K562 (cell line): ENCODE data around the gene NME8. TPM values are rescaled to one million over a fixed set of nuclear protein-coding genes. Genes with fewer than 3 reads are reported as not detected.

Experiments used
- ATAC-seq: fragments of 200-7000 bp; cut with Tn5 transposase; 3 replicates; pipeline ENCODE4 v1.9.1; 2020; ENCODE audit warnings: moderate library complexity
- BruUV-seq: library from RNA; stranded (reverse); fragments of 400-500 nt; replicated peaks from 2 replicates; lab custom pipeline; 2021; lab: Mats Ljungman, UMichigan
- CTCF ChIA-PET: fragments of 300-600 bp; formaldehyde crosslinking; extraction: SDS; loops from one replicate; lab custom pipeline; 2021; ENCODE audit warnings: low intra/inter-chr PET ratio; lab: Yijun Ruan, JAX
- POLR2A ChIA-PET: fragments of 300-600, 350-650 bp; sonication (Branson Sonifier 250); formaldehyde crosslinking; extraction: SDS; loops from one replicate; lab custom pipeline; 2021; ENCODE audit warnings: antibody characterized with exemption, inconsistent platforms; lab: Yijun Ruan, JAX
- DNase-seq, 4 experiments: peaks; one replicate each; pipeline versions ENCODE4 v3.0.0 to v3.0.0-alpha.2; 2011 to 2018; ENCODE audit warnings: low spot score in 3 of 4, mixed read lengths in 3 of 4; ENCODE audit errors: extremely low read depth in 1 of 4
- FAIRE-seq: peaks from 2 replicates; lab custom pipeline; 2011; peaks lifted over from hg19 to GRCh38; lab: Jason Lieb, UNC
- H2AFZ ChIP-seq: 2 replicates; pipeline ENCODE4 v1.6.0; 2011; ENCODE audit warnings: low read depth, low read length, control low read depth, inconsistent platforms
- H3K27ac ChIP-seq: fragments of 200-600 bp; 3 replicates; pipeline ENCODE4 v1.8.0; 2011; ENCODE audit warnings: low read depth, mild to moderate bottlenecking, control low read depth, inconsistent platforms, low read length, moderate library complexity, mixed read lengths; ENCODE audit errors: extremely low read depth
- H3K27me3 ChIP-seq, 2 experiments: fragments of 300-600 bp in 1 of 2; 2 replicates in 1 of 2; 3 replicates in 1 of 2; pipeline versions ENCODE4 v1.6.0 to v1.8.0; 2011; ENCODE audit warnings: inconsistent platforms in 2 of 2, low read length in 2 of 2, mild to moderate bottlenecking in 1 of 2, mixed read lengths in 1 of 2, moderate library complexity in 1 of 2; ENCODE audit not compliant: control insufficient read depth in 2 of 2, insufficient read depth in 2 of 2
- H3K36me3 ChIP-seq: fragments of 300-600 bp; 3 replicates; pipeline ENCODE4 v1.8.0; 2011; ENCODE audit warnings: mild to moderate bottlenecking, low read length, inconsistent platforms; ENCODE audit not compliant: control insufficient read depth, insufficient read depth
- H3K4me1 ChIP-seq, 2 experiments: fragments of 200-600 bp in 1 of 2; replicated peaks in 1 of 2; 2 replicates in 1 of 2; 3 replicates in 1 of 2; pipeline versions ENCODE4 v1.5.1 to v1.8.0; 2011; ENCODE audit warnings: inconsistent platforms in 2 of 2, low read length in 2 of 2, mild to moderate bottlenecking in 1 of 2, mixed read lengths in 1 of 2, moderate library complexity in 1 of 2; ENCODE audit not compliant: control insufficient read depth in 2 of 2, insufficient read depth in 2 of 2
- H3K4me2 ChIP-seq: 2 replicates; pipeline ENCODE4 v1.6.1; 2011; ENCODE audit warnings: low read length, control low read depth, inconsistent platforms, mixed read lengths; ENCODE audit not compliant: insufficient read depth
- H3K4me3 ChIP-seq: fragments of 200-600 bp; sonication (generic), shearing (Covaris generic); 2 replicates; pipeline ENCODE4 v1.5.1; 2016; ENCODE audit warnings: control low read depth, inconsistent platforms
- H3K79me2 ChIP-seq: fragments of 200-600 bp; 3 replicates; pipeline ENCODE4 v1.8.0; 2011; ENCODE audit warnings: low read length, inconsistent platforms; ENCODE audit not compliant: control insufficient read depth, insufficient read depth
- H3K9ac ChIP-seq, 2 experiments: 2 replicates each; pipeline versions ENCODE4 v1.6.0 to v1.6.1; 2011; ENCODE audit warnings: low read depth in 2 of 2, low read length in 2 of 2, control low read depth in 1 of 2, inconsistent platforms in 1 of 2, mild to moderate bottlenecking in 1 of 2, mixed read lengths in 1 of 2; ENCODE audit not compliant: insufficient read depth in 1 of 2
- H3K9me1 ChIP-seq: one replicate; pipeline ENCODE4 v1.6.0; 2011; ENCODE audit warnings: inconsistent platforms, mild to moderate bottlenecking, low read length, moderate library complexity; ENCODE audit not compliant: control insufficient read depth, insufficient read depth
- H3K9me3 ChIP-seq: replicated peaks from 2 replicates; pipeline ENCODE4 v1.5.1; 2011; ENCODE audit warnings: low read depth, low read length, inconsistent platforms; ENCODE audit not compliant: control insufficient read depth, insufficient read depth
- H4K20me1 ChIP-seq: replicated peaks from 2 replicates; pipeline ENCODE4 v1.6.1; 2011; ENCODE audit warnings: low read length, inconsistent platforms, mixed read lengths; ENCODE audit not compliant: control insufficient read depth, insufficient read depth
- HDAC8 ChIP-seq: fragments of 450-650 bp; IDR thresholded peaks from 2 replicates; pipeline ENCODE4 v1.6.1; 2016; ENCODE audit warnings: mild to moderate bottlenecking, missing genetic modification characterization, moderate library complexity, missing compliant biosample characterization
- NR2C1 ChIP-seq, 2 experiments: fragments of 450-650 bp; IDR thresholded peaks; 2 replicates each; pipeline ENCODE4 v1.6.1; 2017; ENCODE audit warnings: mild to moderate bottlenecking in 2 of 2, antibody characterized with exemption in 1 of 2, inconsistent platforms in 1 of 2, missing compliant biosample characterization in 1 of 2, missing genetic modification characterization in 1 of 2
- SIX5 ChIP-seq, 2 experiments: IDR thresholded peaks; 2 replicates each; pipeline ENCODE4 v1.6.1; 2011; ENCODE audit warnings: low read length in 2 of 2, borderline replicate concordance in 1 of 2, low read depth in 1 of 2, mild to moderate bottlenecking in 1 of 2, moderate library complexity in 1 of 2; ENCODE audit not compliant: insufficient read depth in 1 of 2
- SMARCA4 ChIP-seq: fragments of 450-650 bp; IDR thresholded peaks from 2 replicates; pipeline ENCODE4 v1.6.1; 2016
- VEZF1 ChIP-seq: fragments of 200-800 bp; sonication (Bioruptor generic); IDR thresholded peaks from 2 replicates; pipeline ENCODE4 v1.6.1; 2017; ENCODE audit warnings: missing genetic modification characterization, missing compliant biosample characterization
- ZNF146 ChIP-seq: IDR thresholded peaks from one replicate; pipeline ENCODE4 v1.6.1; 2018; ENCODE audit warnings: missing compliant biosample characterization; ENCODE audit not compliant: unreplicated experiment
- ZNF184 ChIP-seq: sonication (generic); formaldehyde crosslinking; IDR thresholded peaks from 2 replicates; pipeline ENCODE4 v1.5.0; 2020; ENCODE audit warnings: missing genetic modification reagents
- ZNF217 ChIP-seq: sonication (generic); formaldehyde crosslinking; IDR thresholded peaks from 2 replicates; pipeline ENCODE4 v1.8.0; 2022; ENCODE audit warnings: mild to moderate bottlenecking, missing genetic modification reagents
- WGBS: fragments of 100-300 bp; shearing (Covaris generic); methylation state at CpG from one replicate; pipeline ENCODE4 v1.1.6; 2016; ENCODE audit warnings: low coverage, mixed read lengths; ENCODE audit not compliant: insufficient coverage; ENCODE audit errors: missing lambda C conversion rate; 5-methylcytosine and 5-hydroxymethylcytosine counted together
- in situ Hi-C: fragments of 300-500 bp; cut with MboI; formaldehyde crosslinking; loops from 4 replicates; pipeline ENCODE4 v1.15.0; 2018; ENCODE audit warnings: inconsistent platforms, mixed read lengths
- intact Hi-C: fragments of 100-400 bp; cut with micrococcal nuclease; formaldehyde crosslinking; loops from 2 replicates; pipeline ENCODE4 v1.14.2; 2022
- polyA plus RNA-seq, 8 experiments: library from polyadenylated mRNA; depleted of rRNA in 4 of 8; stranded (reverse) in 5 of 8; unstranded in 3 of 8; fragments of >200 nt; fragmentation: Nextera tagmentation in 2 of 8; fragmentation: Illumina TruSeq in 1 of 8; extraction: Ambion mirVana in 2 of 8; extraction: Trizol in 1 of 8; gene quantifications; 2 replicates each; pipeline versions ENCODE4 v1.2.1 to v1.2.3, GENCODE V29; 2011 to 2014; ENCODE audit warnings: inconsistent platforms in 1 of 8, missing spikeins in 1 of 8
- total RNA-seq, 7 experiments: library from RNA; depleted of rRNA in 6 of 7; stranded (reverse); fragments of >200 nt in 6 of 7; fragmentation: Illumina TruSeq in 2 of 7; extraction: Trizol in 2 of 7; gene quantifications; 2 replicates each; pipeline versions ENCODE4 v1.2.1 to v1.2.3, GENCODE V29; 2011 to 2021; ENCODE audit warnings: low replicate concordance in 1 of 7

The NME8 gene
- total and polyA plus RNA-seq, 9 of the 15 experiments (the other 6 are each of a cell fraction or from before 2014, with no cell fraction given) = not detected

GRCh38 chr7:37820708-37821468 is 27.5 kb upstream of the NME8 start (continued):
- TF ChIP-seq VEZF1 (CRISPR knock-in tag) (no peak), NR2C1 (IDR thresholded peaks at IDR 0.05) (no peak), NR2C1 (tag; IDR thresholded peaks at IDR 0.05) (no peak), ZNF146 (no peak), ZNF184 (CRISPR knock-in tag) (no peak), SIX5 (IDR thresholded peaks at IDR 0.05; ENCODE audit: borderline replicate concordance in 1 of 2, insufficient read depth in 1 of 2, low read depth in 1 of 2, low read length in 2 of 2) (no peak), SMARCA4 (no peak), ZNF217 (no peak)

- in situ Hi-C loops = no loop called here
- FAIRE-seq = no peak
Measured at GRCh38 chr7:37822946-37823345, 25.5 kb upstream of the NME8 start.

More at GRCh38 chr7:37822946-37823345, 25.5 kb upstream of the NME8 start:
- Histone ChIP-seq H4K20me1 (no peaks in the 10 kb centered on the region), H3K9me3 (no peaks in the 10 kb centered on the region), H3K9ac (no peak overlapping the region), H3K9me1 (no peaks in the 10 kb centered on the region), H3K79me2 (no peaks in the 10 kb centered on the region), H3K4me2 (no peak overlapping the region), H2AFZ (no peak overlapping the region), H3K4me1 (no peaks in the 10 kb centered on the region), H3K4me3 (no peak overlapping the region), H3K36me3 (no peaks in the 10 kb centered on the region), H3K27ac (no peak overlapping the region), H3K27me3 (no peaks in the 10 kb centered on the region)
- no peak for TF ChIP-seq HDAC8 (tag)
- POLR2A ChIA-PET = no interaction called here
- DNase-seq (no peak), ATAC-seq (no peak)
- CTCF ChIA-PET = no interaction called here
- intact Hi-C loops = no loop called here
- 2% methylated on average over 2 of the region's 2 CpGs for WGBS
- BruUV-seq = no TSS peak
